GM19468 (cell line): ENCODE measurements around the gene RGL1.

ENCODE experiments used
- ATAC-seq: cut with Tn5 transposase; IDR thresholded peaks from one replicate; pipeline ENCODE4 v1.9.1; 2021; ENCODE audit warnings: mild to moderate bottlenecking, moderate library complexity, moderate number of reproducible peaks; ENCODE audit not compliant: unreplicated experiment; ENCODE audit errors: extremely low read depth

RGL1 gene

GRCh38 chr1:183817576-183818288, 12.8 kb downstream of the RGL1 start:
- no peak for ATAC-seq

GRCh38 chr1:183819059-183819458, 14.1 kb downstream of the RGL1 start:
- ATAC-seq: no peak

DNA sequence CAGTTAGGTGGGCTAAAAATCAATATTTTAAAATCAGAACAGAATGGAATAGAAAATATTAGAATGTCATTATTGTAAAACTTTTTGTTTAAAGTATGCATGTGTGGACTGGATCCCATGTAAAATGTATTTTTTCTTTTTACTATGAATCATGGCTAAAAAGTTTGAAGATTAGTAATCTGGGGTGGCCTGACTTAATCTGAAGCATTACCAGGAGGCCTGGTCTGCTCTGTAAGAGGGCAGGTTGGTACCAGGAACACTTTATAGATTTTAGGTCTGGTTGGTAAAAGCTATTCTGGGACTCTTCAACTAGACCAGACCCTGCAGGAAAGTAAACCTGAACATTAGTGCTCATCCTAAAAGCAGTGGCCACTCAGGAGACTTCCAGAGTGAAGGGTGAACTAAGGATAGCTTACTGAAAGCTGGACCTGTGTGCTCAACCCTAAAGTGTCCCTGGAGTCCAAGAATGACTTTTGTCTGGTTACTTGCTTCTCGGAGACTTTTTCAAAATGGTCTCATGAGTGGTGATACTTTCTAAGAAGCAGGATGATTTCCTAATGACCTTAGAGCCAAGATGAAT, 16.5 kb downstream of the RGL1 start:
- ATAC-seq: no peak

DNA sequence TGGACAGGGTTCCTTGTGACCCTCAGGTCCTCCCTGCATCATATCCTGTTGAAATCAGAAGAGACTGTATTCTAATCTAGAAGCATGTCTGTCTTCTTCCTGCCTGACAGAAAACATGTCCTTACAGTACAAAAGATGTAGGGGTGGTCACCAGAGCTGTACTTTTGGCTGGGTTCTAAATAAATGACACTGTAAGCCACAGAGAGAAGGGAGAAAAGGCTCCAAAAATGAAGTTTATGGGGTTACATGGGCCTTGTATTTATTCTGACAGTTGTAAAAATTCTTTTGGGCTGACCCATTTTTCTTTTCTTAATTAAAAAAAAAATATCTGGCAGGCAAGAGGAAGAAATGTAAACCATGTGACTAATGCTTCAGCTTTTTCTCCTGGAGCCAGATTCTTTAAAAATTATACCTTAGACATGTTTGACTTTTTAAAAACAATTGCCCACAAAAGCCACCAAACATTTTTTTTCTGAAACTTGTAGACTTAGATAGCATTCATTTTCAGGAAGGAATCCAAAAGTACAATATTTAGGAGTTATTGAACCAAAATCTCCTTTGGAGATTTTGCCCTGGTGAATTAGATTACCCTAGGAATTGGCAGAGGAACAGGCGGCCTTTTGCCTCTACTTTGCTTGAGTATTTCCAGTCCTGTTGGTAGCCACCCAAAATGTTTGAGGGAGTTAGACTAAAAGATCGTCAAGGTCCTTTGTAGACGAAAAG, 17.1 kb downstream of the RGL1 start:
- no peak for ATAC-seq

GRCh38 chr1:183824291-183824690, 19.4 kb downstream of the RGL1 start:
- ATAC-seq: no peak

- no peak for ATAC-seq
These were observed 22.9 kb downstream of the RGL1 start for GRCh38 chr1:183827801-183828200.

- no peak for ATAC-seq
These were observed 25.5 kb downstream of the RGL1 start for GRCh38 chr1:183830389-183830788.

GRCh38 chr1:183831311-183831710, 26.4 kb downstream of the RGL1 start:
- no peak for ATAC-seq

- ATAC-seq: no peak
These were observed 27.5 kb downstream of the RGL1 start for GRCh38 chr1:183832459-183832858.

GRCh38 chr1:183834568-183834967, 29.6 kb downstream of the RGL1 start:
- ATAC-seq: no peak

DNA sequence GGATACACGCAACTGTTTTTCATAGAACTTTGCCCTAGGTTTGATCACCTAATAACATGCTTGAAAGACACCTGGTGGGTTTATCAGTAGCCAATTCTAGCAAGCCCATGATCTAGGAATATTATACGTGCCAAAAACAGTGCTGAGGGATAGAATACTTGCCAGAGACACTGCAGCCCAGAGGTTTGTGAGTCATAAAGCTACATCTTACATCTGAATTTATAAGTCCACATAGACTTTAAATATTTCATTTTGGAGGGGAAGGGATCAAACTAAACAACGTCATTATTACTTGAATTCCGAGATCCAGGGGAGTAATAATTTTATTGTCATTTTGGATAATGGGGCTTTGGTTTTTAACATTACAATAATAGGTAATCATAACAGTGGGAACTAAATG, 31.7 kb downstream of the RGL1 start:
- ATAC-seq: no peak

DNA sequence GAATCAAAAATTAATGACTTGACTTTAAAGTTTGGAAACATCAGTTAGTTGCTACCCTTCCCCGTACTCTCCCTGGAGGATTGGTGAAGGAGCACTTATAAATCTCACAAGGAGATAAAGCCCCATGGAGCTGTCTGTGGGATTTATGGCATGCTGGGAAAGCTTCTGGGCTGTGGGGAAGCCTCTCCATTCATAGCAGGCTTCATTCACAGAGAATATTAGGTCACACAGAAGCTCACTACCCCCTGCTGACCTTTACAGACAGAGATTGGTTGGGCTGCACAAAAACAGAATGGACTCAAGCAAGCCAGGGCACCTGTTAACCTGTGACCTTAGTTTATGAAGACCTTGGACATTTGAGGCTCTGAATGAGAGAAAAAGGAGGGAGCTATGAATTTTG, 32.1 kb downstream of the RGL1 start:
- ATAC-seq: no peak

- ATAC-seq: no peak
These were observed 33.3 kb downstream of the RGL1 start for GRCh38 chr1:183838221-183838620.

GRCh38 chr1:183840140-183840539, 35.2 kb downstream of the RGL1 start:
- ATAC-seq: no peak

- ATAC-seq: no peak
These were observed 36.6 kb downstream of the RGL1 start for GRCh38 chr1:183841550-183841949.

DNA sequence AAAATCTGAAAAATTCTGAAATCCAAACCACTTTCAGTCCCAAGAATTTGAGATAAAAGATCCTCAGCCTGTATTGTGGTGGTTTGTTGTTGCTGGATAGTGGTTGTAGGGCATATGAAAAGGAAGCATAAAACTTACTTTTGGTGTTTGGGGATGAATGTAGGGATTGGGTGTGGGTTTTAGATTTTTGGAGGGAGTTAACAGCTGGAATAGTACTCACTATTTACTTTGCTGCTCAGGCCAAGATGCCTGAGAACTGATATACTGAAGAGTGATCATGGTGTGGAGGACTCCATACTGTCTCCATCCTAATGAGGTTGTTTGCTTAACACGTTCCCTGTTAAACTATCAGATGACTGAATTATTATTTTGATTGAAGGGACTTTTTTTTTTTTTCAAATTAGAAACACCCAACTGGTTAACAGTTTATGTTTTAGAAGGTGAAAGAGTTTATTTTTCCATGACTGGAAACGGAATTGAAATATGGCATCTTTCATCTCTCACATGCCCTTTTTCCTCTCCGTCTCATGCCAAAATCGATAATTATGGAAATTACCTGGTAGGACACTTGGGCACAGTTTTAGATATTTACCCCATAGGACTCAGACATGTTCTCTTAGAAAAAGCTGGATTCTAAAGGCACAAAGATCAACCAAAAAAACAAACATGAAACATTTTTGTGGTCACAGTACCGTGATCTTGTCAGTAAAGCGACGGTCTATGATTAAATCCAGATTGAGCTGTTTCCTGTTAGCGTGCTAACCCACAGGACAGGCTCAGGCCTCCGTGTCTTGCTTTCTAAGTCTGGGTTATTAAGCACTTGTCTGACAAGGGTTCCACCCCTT, 37.3 kb downstream of the RGL1 start:
- ATAC-seq: peak; percentile 94

DNA sequence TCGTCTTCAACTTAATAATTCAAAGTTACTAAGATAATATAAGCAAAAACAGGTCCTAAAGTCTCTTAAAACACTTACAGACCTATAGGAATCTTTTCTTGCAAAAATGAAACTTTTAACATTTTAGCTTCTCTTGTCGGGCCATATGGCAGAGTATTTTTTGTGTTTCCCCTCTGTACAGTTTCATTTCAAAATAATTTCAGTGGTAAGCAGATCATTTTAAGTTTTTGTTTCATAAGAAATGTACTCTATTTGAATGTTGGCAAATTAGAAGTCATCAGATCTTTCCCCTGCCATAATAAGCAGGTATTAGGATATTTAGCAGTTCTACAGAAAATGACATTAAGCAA, 37.9 kb downstream of the RGL1 start:
- peak; percentile 14 for ATAC-seq

GRCh38 chr1:183844806-183845205, 39.9 kb downstream of the RGL1 start:
- no peak for ATAC-seq

DNA sequence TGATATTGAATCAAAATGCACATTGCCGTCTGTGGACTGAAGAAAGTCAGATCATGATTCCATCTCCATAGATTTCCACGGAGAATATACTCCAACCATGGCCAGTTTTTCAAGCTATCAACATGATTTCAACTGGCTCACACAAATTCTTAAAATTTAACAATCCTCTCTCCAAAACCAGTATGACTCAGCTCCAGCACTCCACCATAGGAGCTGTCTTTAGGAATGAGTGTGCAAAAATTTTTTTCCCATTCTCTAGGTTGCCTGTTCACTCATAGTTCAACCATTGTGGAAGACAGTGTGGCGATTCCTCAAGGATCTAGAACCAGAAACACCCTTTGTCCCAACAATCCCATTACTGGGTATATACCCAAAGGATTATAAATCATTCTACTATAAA, 40.8 kb downstream of the RGL1 start:
- ATAC-seq: no peak

DNA sequence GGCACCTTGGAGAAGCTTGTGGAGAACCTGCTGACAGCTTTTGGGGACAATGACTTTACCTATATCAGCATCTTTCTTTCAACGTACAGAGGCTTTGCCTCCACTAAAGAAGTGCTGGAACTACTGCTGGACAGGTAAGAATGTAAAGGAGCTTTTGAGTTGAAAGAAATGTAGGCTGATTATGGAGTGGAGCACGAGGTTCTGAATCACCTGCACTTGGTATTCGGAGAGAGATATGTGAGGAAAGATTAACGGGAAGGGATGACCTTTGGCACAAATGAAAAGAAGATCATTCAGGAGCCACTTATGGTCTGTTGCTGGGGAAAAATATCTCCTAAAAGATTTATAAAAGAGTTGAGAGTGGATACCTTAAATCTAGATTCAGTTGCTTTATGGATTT, 42.7 kb downstream of the RGL1 start:
- no peak for ATAC-seq

GRCh38 chr1:183850852-183851251, 45.9 kb downstream of the RGL1 start:
- no peak for ATAC-seq
